ENCODE data around the gene RAPGEF1. TPM values are rescaled to one million over a fixed set of nuclear protein-coding genes. Genes with fewer than 3 reads are reported as not detected.

RAPGEF1 gene
- total RNA-seq, 1 donor from 2014 or later = 146 TPM

GRCh38 chr9:131545003-131545785 is 194.7 kb downstream of the RAPGEF1 start, which contains the start of gene PRRT1B:
Gene PRRT1B, plus strand, starts transcription at chr9:131545523. Its CDS starts 93 bp downstream, at chr9:131545616.
- peak within 1 kb of the TSS; percentile 54 for H3K4me3 ChIP-seq
- intact Hi-C loops (cut with DNase I) = no loop called here
- TF ChIP-seq, protein P1, sequence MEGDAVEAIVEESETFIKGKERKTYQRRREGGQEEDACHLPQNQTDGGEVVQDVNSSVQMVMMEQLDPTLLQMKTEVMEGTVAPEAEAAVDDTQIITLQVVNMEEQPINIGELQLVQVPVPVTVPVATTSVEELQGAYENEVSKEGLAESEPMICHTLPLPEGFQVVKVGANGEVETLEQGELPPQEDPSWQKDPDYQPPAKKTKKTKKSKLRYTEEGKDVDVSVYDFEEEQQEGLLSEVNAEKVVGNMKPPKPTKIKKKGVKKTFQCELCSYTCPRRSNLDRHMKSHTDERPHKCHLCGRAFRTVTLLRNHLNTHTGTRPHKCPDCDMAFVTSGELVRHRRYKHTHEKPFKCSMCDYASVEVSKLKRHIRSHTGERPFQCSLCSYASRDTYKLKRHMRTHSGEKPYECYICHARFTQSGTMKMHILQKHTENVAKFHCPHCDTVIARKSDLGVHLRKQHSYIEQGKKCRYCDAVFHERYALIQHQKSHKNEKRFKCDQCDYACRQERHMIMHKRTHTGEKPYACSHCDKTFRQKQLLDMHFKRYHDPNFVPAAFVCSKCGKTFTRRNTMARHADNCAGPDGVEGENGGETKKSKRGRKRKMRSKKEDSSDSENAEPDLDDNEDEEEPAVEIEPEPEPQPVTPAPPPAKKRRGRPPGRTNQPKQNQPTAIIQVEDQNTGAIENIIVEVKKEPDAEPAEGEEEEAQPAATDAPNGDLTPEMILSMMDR (IDR thresholded peaks at IDR 0.05) = no peak
- ATAC-seq (peak; percentile 96 to 97), DNase-seq (peak; percentile 91)
- no peaks in the 10 kb centered on the region for H3K36me3 ChIP-seq
- H3K4me1 ChIP-seq = peaks cover 13% of the 10 kb centered on the region
- H3K27ac ChIP-seq = peak within 1 kb of the TSS; percentile 24
- H3K9me3 ChIP-seq = peaks cover 13% of the 10 kb centered on the region
- H3K27me3 ChIP-seq (ENCODE audit: low read depth) = peaks cover 33% of the 10 kb centered on the region

DNA sequence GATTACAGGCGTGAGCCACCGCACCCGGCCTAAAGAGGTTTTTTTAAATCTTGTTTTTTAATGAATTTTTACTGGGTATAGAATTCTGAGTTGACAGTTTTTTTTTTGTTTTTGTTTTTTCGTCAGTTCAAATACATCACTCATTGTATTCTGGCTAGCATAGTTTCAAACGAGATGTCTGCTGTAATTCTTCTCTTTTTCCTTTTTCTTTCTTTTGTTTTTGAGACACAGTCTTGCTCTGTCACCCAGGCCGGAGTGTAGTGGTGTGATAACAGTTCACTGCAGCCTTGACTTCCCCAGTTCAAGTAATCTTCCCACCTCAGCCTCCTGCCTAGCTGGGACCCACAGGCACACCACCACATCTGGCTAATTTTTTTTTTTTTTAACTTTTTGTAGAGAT is 196.7 kb downstream of the RAPGEF1 start:
- Histone ChIP-seq H3K36me3 (no peaks in the 10 kb centered on the region), H3K27me3 (ENCODE audit: low read depth) (peaks cover 33% of the 10 kb centered on the region), H3K27ac (no peak overlapping the region), H3K4me3 (no peak overlapping the region), H3K4me1 (peaks cover 13% of the 10 kb centered on the region), H3K9me3 (peaks cover 13% of the 10 kb centered on the region)
- TF ChIP-seq, protein P1 (IDR thresholded peaks at IDR 0.05) = no peak
- ATAC-seq (no peak), DNase-seq (no peak)
- intact Hi-C loops (cut with DNase I) = no loop called here

DNA sequence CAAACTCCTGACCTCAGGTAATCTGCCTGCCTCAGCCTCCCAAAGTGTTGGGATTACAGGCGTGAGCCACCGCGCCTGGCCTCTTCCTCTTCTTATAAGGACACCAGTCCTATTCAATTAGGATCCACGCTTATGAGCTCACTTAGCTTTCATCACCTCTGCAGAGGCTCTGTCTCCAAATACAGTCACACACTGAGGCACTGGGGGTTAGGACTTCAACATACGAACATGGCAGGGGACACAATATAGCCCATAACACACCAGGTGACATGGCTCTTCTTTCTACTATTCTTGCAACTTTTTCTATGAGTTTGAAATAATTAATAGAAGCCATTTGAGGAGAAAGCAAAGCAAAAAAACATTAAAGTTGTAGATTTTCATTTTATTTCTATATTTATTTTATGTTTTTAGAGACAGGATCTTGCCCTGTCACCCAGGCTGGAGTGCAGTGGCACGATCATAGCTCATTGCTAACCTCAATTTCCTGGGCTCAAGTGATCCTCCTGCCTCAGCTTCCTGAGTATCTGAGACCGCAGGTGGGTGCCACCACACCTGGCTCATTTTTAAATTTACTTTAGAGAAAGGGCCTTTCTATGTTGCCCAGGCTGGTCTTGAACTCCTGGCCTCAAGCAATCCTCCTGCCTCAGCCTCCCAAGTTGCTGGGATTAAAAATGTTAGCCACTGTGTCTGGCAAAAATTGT is 200.5 kb downstream of the RAPGEF1 start:
- Histone ChIP-seq H3K9me3 (peaks cover 13% of the 10 kb centered on the region), H3K36me3 (no peaks in the 10 kb centered on the region), H3K4me1 (no peaks in the 10 kb centered on the region), H3K27me3 (ENCODE audit: low read depth) (peaks cover 5% of the 10 kb centered on the region), H3K4me3 (no peak overlapping the region), H3K27ac (no peak overlapping the region)
- DNase-seq (no peak), ATAC-seq (no peak)
- TF ChIP-seq, protein P1 (IDR thresholded peaks at IDR 0.05) = no peak
- intact Hi-C loops (cut with DNase I) = no loop called here

GRCh38 chr9:131537946-131538345 is 201.9 kb downstream of the RAPGEF1 start:
- Histone ChIP-seq H3K27ac (no peak overlapping the region), H3K9me3 (peaks cover 4% of the 10 kb centered on the region), H3K4me3 (no peak overlapping the region), H3K27me3 (ENCODE audit: low read depth) (no peaks in the 10 kb centered on the region), H3K4me1 (no peaks in the 10 kb centered on the region), H3K36me3 (no peaks in the 10 kb centered on the region)
- TF ChIP-seq, protein P1 (IDR thresholded peaks at IDR 0.05) = no peak
- DNase-seq (no peak), ATAC-seq (no peak)
- intact Hi-C loops (cut with DNase I) = no loop called here

- intact Hi-C loops (cut with DNase I) = no loop called here
- no peak for DNase-seq
- ATAC-seq = no peak
These were observed 205.1 kb downstream of the RAPGEF1 start for GRCh38 chr9:131534721-131535237.

More at GRCh38 chr9:131534721-131535237, 205.1 kb downstream of the RAPGEF1 start:
- no peaks in the 10 kb centered on the region for H3K27me3 ChIP-seq (ENCODE audit: low read depth)
- TF ChIP-seq, protein P1 (IDR thresholded peaks at IDR 0.05) = no peak
- H3K36me3 ChIP-seq = peaks cover 2% of the 10 kb centered on the region
- H3K27ac ChIP-seq = no peak overlapping the region
- H3K4me3 ChIP-seq = no peak overlapping the region
- H3K9me3 ChIP-seq = no peaks in the 10 kb centered on the region
- peaks cover 13% of the 10 kb centered on the region for H3K4me1 ChIP-seq
